ENCODE measurements around the gene OXCT1. TPM values are rescaled to one million over a fixed set of nuclear protein-coding genes. Genes with fewer than 3 reads are reported as not detected.

The OXCT1 gene
- total and polyA plus RNA-seq, 2 of the 8 experiments (the other 6 are each of a cell fraction or from before 2014, with no cell fraction given) = 10.1 to 28.2 TPM

- Histone ChIP-seq H2BK15ac (ENCODE audit: low read length) (no peak overlapping the region), H3K4me1 (replicated peaks in 1 of 4; ENCODE audit: control insufficient read depth in 3 of 4, insufficient read depth in 4 of 4, low read length in 3 of 4) (no peaks in the 10 kb centered on the region), H2AFZ (ENCODE audit: low read length) (no peak overlapping the region), H3K9ac (replicated peaks in 1 of 4; ENCODE audit: extremely low read depth in 1 of 4, low read depth in 3 of 4, low read length in 3 of 4) (no peak overlapping the region), H3K23ac (ENCODE audit: insufficient read length) (no peak overlapping the region), H3K18ac (ENCODE audit: extremely low read depth, low read length) (no peak overlapping the region), H4K91ac (replicated peaks; ENCODE audit: insufficient read length, low read length) (no peak overlapping the region), H3K14ac (ENCODE audit: insufficient read length) (no peak overlapping the region), H4K5ac (ENCODE audit: insufficient read length, low read depth, low read length) (no peak overlapping the region), H3K36me3 (ENCODE audit: control insufficient read depth in 2 of 4, insufficient read depth in 4 of 4, low read length in 3 of 4) (no peaks in the 10 kb centered on the region), H4K8ac (ENCODE audit: extremely low read depth, insufficient read depth, low read length) (no peak overlapping the region), H3K27ac (ENCODE audit: low read depth, low read length) (no peak overlapping the region), H2BK12ac (ENCODE audit: low read depth, low read length) (no peak overlapping the region), H3K9me3 (ENCODE audit: insufficient read depth in 2 of 2, low read depth in 1 of 2, low read length in 1 of 2) (no peaks in the 10 kb centered on the region), H2AK5ac (ENCODE audit: low read depth, low read length) (no peak overlapping the region), H3K4ac (replicated peaks; ENCODE audit: insufficient read length, low read depth, low read length) (no peak overlapping the region), H3K79me1 (ENCODE audit: low read depth, low read length) (no peaks in the 10 kb centered on the region), H2BK120ac (replicated peaks; ENCODE audit: low read depth, low read length) (no peak overlapping the region), H2BK5ac (ENCODE audit: low read depth, low read length) (no peak overlapping the region), H3K27me3 (replicated peaks in 1 of 4; ENCODE audit: control insufficient read depth in 3 of 4, extremely low read depth in 1 of 4, insufficient read depth in 3 of 4, low read length in 3 of 4) (no peaks in the 10 kb centered on the region), H3K4me3 (ENCODE audit: extremely low read depth in 1 of 4, insufficient read depth in 2 of 4, low read depth in 3 of 4, low read length in 4 of 4) (no peak overlapping the region), H3K79me2 (ENCODE audit: control insufficient read depth in 1 of 2, insufficient read depth in 2 of 2, low read length in 2 of 2) (no peaks in the 10 kb centered on the region), H3K4me2 (ENCODE audit: insufficient read depth in 1 of 2, low read depth in 2 of 2, low read length in 2 of 2) (no peak overlapping the region), H2BK20ac (ENCODE audit: low read length) (no peak overlapping the region), H3K56ac (replicated peaks; ENCODE audit: insufficient read length, low read depth, low read length) (no peak overlapping the region), H4K20me1 (replicated peaks in 1 of 2; ENCODE audit: control insufficient read depth in 1 of 2, insufficient read depth in 2 of 2, low read length in 2 of 2) (no peaks in the 10 kb centered on the region), H3K23me2 (ENCODE audit: low read depth, low read length) (no peaks in the 10 kb centered on the region)
- DNase-seq (ENCODE audit: low read depth in 1 of 2, low spot score in 2 of 2) = no peak
- TF ChIP-seq KDM1A (IDR thresholded peaks at IDR 0.05; ENCODE audit: borderline replicate concordance, low read length) (no peak), SRF (IDR thresholded peaks at IDR 0.05; ENCODE audit: low read depth, low read length) (no peak), SIN3A (conservative IDR thresholded peaks at IDR 0.05 in 1 of 2, IDR thresholded peaks at IDR 0.05 in 1 of 2; ENCODE audit: low read depth in 1 of 2, low read length in 2 of 2) (no peak), BRCA1 (IDR thresholded peaks at IDR 0.05; ENCODE audit: low read depth, low read length) (no peak), EP300 (IDR thresholded peaks at IDR 0.05; ENCODE audit: borderline replicate concordance in 1 of 2, low read depth in 2 of 2, low read length in 2 of 2) (no peak), ZNF274 (IDR thresholded peaks at IDR 0.05; ENCODE audit: borderline replicate concordance, extremely low read depth, low read length) (no peak), CHD2 (IDR thresholded peaks at IDR 0.05; ENCODE audit: low read length) (no peak), RFX5 (IDR thresholded peaks at IDR 0.05; ENCODE audit: borderline replicate concordance, low read depth, low read length) (no peak), RNF2 (IDR thresholded peaks at IDR 0.05; ENCODE audit: borderline replicate concordance, low read depth, low read length, missing control alignments, poor library complexity, severe bottlenecking) (no peak), ATF3 (IDR thresholded peaks at IDR 0.05; ENCODE audit: insufficient read depth, low read depth, low read length) (no peak), GABPA (IDR thresholded peaks at IDR 0.05; ENCODE audit: borderline replicate concordance, insufficient read depth, low read length) (no peak)
- FAIRE-seq = no peak
- ChIA-PET POLR2A (ENCODE audit: partially characterized antibody) (no interaction called here), CTCF (ENCODE audit: partially characterized antibody) (no interaction called here)
- WGBS, 2 experiments (ENCODE audit: extremely low coverage in 1 of 2, insufficient coverage in 1 of 2, insufficient read length in 1 of 2, insufficient replicate concordance in 2 of 2, low coverage in 1 of 2, low lambda C conversion rate in 2 of 2, missing lambda C conversion rate in 1 of 2) = 90% methylated on average over 3 of the region's 3 CpGs; no CpG with 5 or more reads in 1 of the 2 experiments
These were observed 54.5 kb downstream of the OXCT1 start for GRCh38 chr5:41815663-41816229.

Measured in H1 (cell line).